KMS-11 (cell line): Measurements from ENCODE around the gene SASH1.

ENCODE experiments used
- H2AFZ ChIP-seq: fragments of 200-600 bp; sonication (generic); 2 replicates; pipeline ENCODE4 v1.6.1; 2016; ENCODE audit warnings: antibody characterized with exemption, mixed run types, low read depth
- H3K27ac ChIP-seq: fragments of 200-600 bp; sonication (generic); 2 replicates; pipeline ENCODE4 v1.6.1; 2016; ENCODE audit warnings: mild to moderate bottlenecking, mixed run types
- H3K27me3 ChIP-seq: fragments of 200-600 bp; sonication (generic); 2 replicates; pipeline ENCODE4 v1.6.1; 2017; ENCODE audit warnings: mild to moderate bottlenecking, low read depth, mixed run types, moderate library complexity; ENCODE audit not compliant: insufficient read depth
- H3K36me3 ChIP-seq: fragments of 200-600 bp; sonication (generic); 2 replicates; pipeline ENCODE4 v1.6.1; 2017; ENCODE audit warnings: mild to moderate bottlenecking, mixed run types; ENCODE audit not compliant: insufficient read depth
- H3K4me1 ChIP-seq: fragments of 200-600 bp; sonication (generic); 2 replicates; pipeline ENCODE4 v1.6.1; 2016; ENCODE audit warnings: mild to moderate bottlenecking, low read depth, mixed run types; ENCODE audit not compliant: poor library complexity, severe bottlenecking
- H3K4me2 ChIP-seq: fragments of 200-600 bp; sonication (generic); 2 replicates; pipeline ENCODE4 v1.7.0; 2016; ENCODE audit warnings: mild to moderate bottlenecking, mixed run types
- H3K4me3 ChIP-seq: fragments of 200-600 bp; sonication (generic); IDR thresholded peaks from 2 replicates; pipeline ENCODE4 v1.6.1; 2017; ENCODE audit warnings: low read depth, low read length, mixed read lengths; ENCODE audit not compliant: insufficient read depth
- H3K79me2 ChIP-seq: fragments of 200-600 bp; sonication (generic); 2 replicates; pipeline ENCODE4 v1.6.1; 2016; ENCODE audit warnings: low read depth, mixed run types; ENCODE audit not compliant: insufficient read depth
- H3K9ac ChIP-seq: fragments of 200-600 bp; sonication (generic); 2 replicates; pipeline ENCODE4 v1.6.1; 2016; ENCODE audit warnings: mild to moderate bottlenecking, mixed run types
- H4K20me1 ChIP-seq: fragments of 200-600 bp; sonication (generic); 2 replicates; pipeline ENCODE4 v1.6.1; 2016; ENCODE audit warnings: mild to moderate bottlenecking, mixed run types; ENCODE audit not compliant: insufficient read depth
- CTCF ChIP-seq: fragments of 200-600 bp; sonication (generic); conservative IDR thresholded peaks from 2 replicates; pipeline ENCODE4 v1.6.1; 2017; ENCODE audit warnings: low read depth, mild to moderate bottlenecking, antibody characterized with exemption, low read length, moderate library complexity, mixed read lengths

Gene SASH1

GRCh38 chr6:148491638-148492251 is 149.1 kb downstream of the SASH1 start:
- Histone ChIP-seq H3K79me2 (no peaks in the 10 kb centered on the region), H4K20me1 (no peaks in the 10 kb centered on the region), H3K4me1 (no peaks in the 10 kb centered on the region), H3K9ac (no peak overlapping the region), H3K27ac (no peak overlapping the region), H3K4me3 (no peak overlapping the region), H3K36me3 (no peaks in the 10 kb centered on the region), H3K27me3 (no peaks in the 10 kb centered on the region), H2AFZ (no peak overlapping the region), H3K4me2 (no peak overlapping the region)
- TF ChIP-seq CTCF, result no peak

- no peak overlapping the region for H3K9ac ChIP-seq
- no peak for TF ChIP-seq CTCF
- no peak overlapping the region for H3K27ac ChIP-seq
- no peaks in the 10 kb centered on the region for H3K79me2 ChIP-seq
- no peaks in the 10 kb centered on the region for H3K36me3 ChIP-seq
- no peak overlapping the region for H2AFZ ChIP-seq
- no peaks in the 10 kb centered on the region for H3K4me1 ChIP-seq
- H3K27me3 ChIP-seq, result no peaks in the 10 kb centered on the region
- no peaks in the 10 kb centered on the region for H4K20me1 ChIP-seq
- no peak overlapping the region for H3K4me3 ChIP-seq
- H3K4me2 ChIP-seq, result no peak overlapping the region
Measured at GRCh38 chr6:148492654-148493290, 150.1 kb downstream of the SASH1 start.

DNA sequence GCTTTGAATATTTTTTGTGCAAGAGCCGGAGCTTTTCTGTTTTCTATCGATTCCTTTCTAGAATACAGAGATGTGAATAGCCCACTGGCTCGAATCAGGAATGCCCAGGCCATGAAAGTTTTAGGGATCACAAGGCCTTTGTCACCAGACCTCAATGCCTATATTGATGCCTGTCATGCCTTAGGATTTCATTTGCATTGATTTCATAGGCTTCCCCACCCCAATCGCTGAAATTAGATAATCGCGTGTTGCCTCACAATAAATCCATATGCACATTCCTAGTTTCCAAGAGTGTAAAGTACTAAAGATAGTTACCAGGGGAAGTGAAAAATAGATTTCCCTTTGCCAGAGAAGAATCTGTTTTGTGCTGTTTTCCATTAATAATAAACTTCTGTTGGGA is 150.8 kb downstream of the SASH1 start:
- Histone ChIP-seq H4K20me1 (no peaks in the 10 kb centered on the region), H3K36me3 (no peaks in the 10 kb centered on the region), H3K4me3 (no peak overlapping the region), H3K4me2 (no peak overlapping the region), H3K9ac (no peak overlapping the region), H3K79me2 (no peaks in the 10 kb centered on the region), H3K4me1 (no peaks in the 10 kb centered on the region), H3K27me3 (no peaks in the 10 kb centered on the region), H2AFZ (no peak overlapping the region), H3K27ac (no peak overlapping the region)
- no peak for TF ChIP-seq CTCF

DNA sequence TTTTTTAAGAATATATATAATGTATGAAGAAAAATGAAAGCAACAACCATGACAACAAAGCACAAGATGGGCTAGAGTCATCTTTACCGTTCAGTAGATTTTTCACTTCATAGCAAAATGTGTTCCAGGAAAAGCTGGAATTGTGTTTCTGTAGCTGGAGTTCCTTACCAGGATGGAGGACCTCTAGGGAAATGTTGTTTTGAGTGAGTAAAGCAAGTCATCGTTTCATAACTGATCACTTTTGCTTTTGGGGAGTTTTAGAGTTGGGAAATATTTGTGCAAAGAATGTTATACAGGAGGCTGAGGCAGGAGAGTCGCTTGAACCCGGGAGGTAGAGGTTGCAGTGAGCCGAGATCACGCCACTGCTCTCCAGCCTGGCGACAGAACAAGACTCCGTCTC is 151.6 kb downstream of the SASH1 start:
- no peaks in the 10 kb centered on the region for H3K27me3 ChIP-seq
- H4K20me1 ChIP-seq, result no peaks in the 10 kb centered on the region
- TF ChIP-seq CTCF, result no peak
- H3K4me1 ChIP-seq, result no peaks in the 10 kb centered on the region
- H3K27ac ChIP-seq, result no peak overlapping the region
- H3K79me2 ChIP-seq, result no peaks in the 10 kb centered on the region
- H3K36me3 ChIP-seq, result no peaks in the 10 kb centered on the region
- H3K4me2 ChIP-seq, result no peak overlapping the region
- no peak overlapping the region for H3K4me3 ChIP-seq
- no peak overlapping the region for H2AFZ ChIP-seq
- H3K9ac ChIP-seq, result no peak overlapping the region
